MCF 10A (cell line): ENCODE results near the gene NDUFAF8. TPM values are rescaled to one million over a fixed set of nuclear protein-coding genes. Genes with fewer than 3 reads are reported as not detected.

Experiments
- BruUV-seq: library from RNA; stranded (reverse); fragments of 400-500 nt; replicated peaks from 2 replicates; lab custom pipeline; 2021; lab: Mats Ljungman, UMichigan
- CTCF ChIA-PET: fragments of 300-600 bp; sonication (Branson Sonifier 250); formaldehyde crosslinking; extraction: SDS; loops from one replicate; lab custom pipeline; 2021; ENCODE audit warnings: antibody characterized with exemption, inconsistent platforms; lab: Yijun Ruan, JAX
- POLR2A ChIA-PET: fragments of 300-600, 350-650 bp; sonication (Branson Sonifier 250); formaldehyde crosslinking; extraction: SDS; loops from one replicate; lab custom pipeline; 2020; ENCODE audit warnings: antibody characterized with exemption, inconsistent platforms; lab: Yijun Ruan, JAX
- DNase-seq: peaks from one replicate; pipeline ENCODE4 v3.0.0-alpha.2; 2018; ENCODE audit not compliant: unreplicated experiment
- H3K27ac Mint-ChIP-seq: one replicate; pipeline ENCODE4 v1.8.0; 2022; ENCODE audit warnings: mild to moderate bottlenecking, low read depth, mixed read lengths; ENCODE audit not compliant: unreplicated experiment
- H3K27me3 Mint-ChIP-seq: one replicate; pipeline ENCODE4 v1.8.0; 2022; ENCODE audit warnings: mixed read lengths; ENCODE audit not compliant: insufficient read depth, unreplicated experiment
- H3K36me3 Mint-ChIP-seq: one replicate; pipeline ENCODE4 v1.8.0; 2022; ENCODE audit warnings: mild to moderate bottlenecking, moderate library complexity, mixed read lengths; ENCODE audit not compliant: insufficient read depth, unreplicated experiment
- H3K4me1 Mint-ChIP-seq: one replicate; pipeline ENCODE4 v1.8.0; 2022; ENCODE audit warnings: mixed read lengths; ENCODE audit not compliant: insufficient read depth, unreplicated experiment
- H3K4me3 Mint-ChIP-seq: one replicate; pipeline ENCODE4 v1.8.0; 2022; ENCODE audit warnings: mild to moderate bottlenecking, moderate library complexity, mixed read lengths; ENCODE audit not compliant: unreplicated experiment
- H3K9me3 Mint-ChIP-seq: one replicate; pipeline ENCODE4 v1.8.0; 2022; ENCODE audit warnings: mixed read lengths; ENCODE audit not compliant: unreplicated experiment
- intact Hi-C: fragments of 100-400 bp; cut with micrococcal nuclease; formaldehyde crosslinking; loops from 2 replicates; pipeline ENCODE4 v1.14.1; 2022
- total RNA-seq: library from RNA; stranded (reverse); gene quantifications from 2 replicates; pipeline ENCODE4 v1.2.3, GENCODE V29; 2022
- TF ChIP-seq, protein P1 (sequence below): fragments of 200-600 bp; IDR thresholded peaks from one replicate; pipeline ENCODE4 v1.8.0; 2022; ENCODE audit warnings: antibody characterized with exemption, mild to moderate bottlenecking; ENCODE audit not compliant: unreplicated experiment

NDUFAF8 gene
- total RNA-seq, 1 experiment from 2014 or later, result 95.0 TPM

DNA sequence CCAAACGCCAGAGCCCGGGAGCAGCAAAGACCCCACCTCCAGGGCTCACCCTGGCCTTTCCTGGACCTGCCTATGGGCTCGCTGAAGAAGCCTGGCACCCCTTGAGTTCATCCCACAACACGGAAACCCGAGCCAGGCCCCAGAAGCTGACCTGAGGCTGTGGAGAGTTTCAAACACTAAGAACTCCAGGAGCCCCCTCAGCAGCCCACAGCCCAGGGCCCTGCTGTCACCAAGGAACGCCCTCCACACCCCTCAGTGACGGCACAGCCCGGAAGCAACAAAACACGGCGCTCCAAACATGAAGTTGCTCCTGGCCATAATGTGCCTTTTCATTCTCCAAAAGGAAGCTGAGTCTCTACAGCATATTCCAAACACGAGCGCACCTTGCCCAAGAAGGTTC is 46.8 kb downstream of the NDUFAF8 start:
- intact Hi-C loops, result no loop called here
- CTCF ChIA-PET, result no interaction called here

DNA sequence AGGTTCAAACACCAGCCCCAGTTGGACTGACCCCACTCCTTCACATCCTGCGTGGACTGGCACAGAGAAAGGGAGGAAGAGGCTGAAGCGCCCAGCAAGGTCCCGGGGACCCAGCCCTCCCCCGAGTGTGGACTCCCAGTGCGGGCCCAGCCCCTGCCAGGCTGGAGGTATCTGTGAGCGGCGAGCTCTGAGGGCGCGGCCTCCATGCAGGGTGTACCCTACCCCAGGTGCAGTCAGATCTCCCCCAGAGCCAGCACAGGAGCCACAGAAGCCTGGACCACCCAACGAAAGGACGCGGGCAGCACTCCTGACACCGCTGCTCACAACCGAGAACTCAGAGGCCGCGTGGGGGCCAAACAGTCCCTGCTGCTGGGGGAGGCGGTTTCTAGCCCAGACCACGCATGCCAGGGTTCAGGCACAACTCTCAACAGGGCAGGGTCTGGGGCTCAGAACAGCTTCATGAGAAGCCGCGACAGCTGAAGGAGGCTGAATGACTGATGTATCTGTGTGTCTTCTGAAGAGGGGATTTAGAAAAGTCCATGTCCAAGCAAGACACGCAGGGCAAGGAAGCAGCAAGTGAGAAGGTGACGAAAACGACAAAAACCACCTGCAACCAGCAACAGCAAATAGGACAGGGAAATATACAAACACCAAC is 47.5 kb downstream of the NDUFAF8 start:
- POLR2A ChIA-PET, result no interaction called here
- DNase-seq, result no peak
- intact Hi-C loops, result no loop called here
- CTCF ChIA-PET, result interaction anchor here (0.9 kb wide), 1 partner anchor 23 kb away, joined by 3 read pairs; no protein-coding TSS in a partner anchor
- no peaks in the 10 kb centered on the region for H3K27me3 Mint-ChIP-seq
- no TSS peak for BruUV-seq
- TF ChIP-seq, protein P1, sequence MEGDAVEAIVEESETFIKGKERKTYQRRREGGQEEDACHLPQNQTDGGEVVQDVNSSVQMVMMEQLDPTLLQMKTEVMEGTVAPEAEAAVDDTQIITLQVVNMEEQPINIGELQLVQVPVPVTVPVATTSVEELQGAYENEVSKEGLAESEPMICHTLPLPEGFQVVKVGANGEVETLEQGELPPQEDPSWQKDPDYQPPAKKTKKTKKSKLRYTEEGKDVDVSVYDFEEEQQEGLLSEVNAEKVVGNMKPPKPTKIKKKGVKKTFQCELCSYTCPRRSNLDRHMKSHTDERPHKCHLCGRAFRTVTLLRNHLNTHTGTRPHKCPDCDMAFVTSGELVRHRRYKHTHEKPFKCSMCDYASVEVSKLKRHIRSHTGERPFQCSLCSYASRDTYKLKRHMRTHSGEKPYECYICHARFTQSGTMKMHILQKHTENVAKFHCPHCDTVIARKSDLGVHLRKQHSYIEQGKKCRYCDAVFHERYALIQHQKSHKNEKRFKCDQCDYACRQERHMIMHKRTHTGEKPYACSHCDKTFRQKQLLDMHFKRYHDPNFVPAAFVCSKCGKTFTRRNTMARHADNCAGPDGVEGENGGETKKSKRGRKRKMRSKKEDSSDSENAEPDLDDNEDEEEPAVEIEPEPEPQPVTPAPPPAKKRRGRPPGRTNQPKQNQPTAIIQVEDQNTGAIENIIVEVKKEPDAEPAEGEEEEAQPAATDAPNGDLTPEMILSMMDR, result no peak
- peaks cover 2% of the 10 kb centered on the region for H3K4me1 Mint-ChIP-seq
- no peaks in the 10 kb centered on the region for H3K9me3 Mint-ChIP-seq
- H3K36me3 Mint-ChIP-seq, result peaks cover 40% of the 10 kb centered on the region
- no peak overlapping the region for H3K4me3 Mint-ChIP-seq
- H3K27ac Mint-ChIP-seq, result no peak overlapping the region

More for the DNA sequence above, 46.8 kb downstream of the NDUFAF8 start:
- Mint-ChIP-seq H3K4me3 (no peak overlapping the region), H3K27ac (no peak overlapping the region), H3K9me3 (no peaks in the 10 kb centered on the region), H3K27me3 (no peaks in the 10 kb centered on the region), H3K4me1 (no peaks in the 10 kb centered on the region), H3K36me3 (peaks cover 33% of the 10 kb centered on the region)
- no TSS peak for BruUV-seq
- DNase-seq, result no peak
- TF ChIP-seq, protein P1, result no peak
- POLR2A ChIA-PET, result no interaction called here

DNA sequence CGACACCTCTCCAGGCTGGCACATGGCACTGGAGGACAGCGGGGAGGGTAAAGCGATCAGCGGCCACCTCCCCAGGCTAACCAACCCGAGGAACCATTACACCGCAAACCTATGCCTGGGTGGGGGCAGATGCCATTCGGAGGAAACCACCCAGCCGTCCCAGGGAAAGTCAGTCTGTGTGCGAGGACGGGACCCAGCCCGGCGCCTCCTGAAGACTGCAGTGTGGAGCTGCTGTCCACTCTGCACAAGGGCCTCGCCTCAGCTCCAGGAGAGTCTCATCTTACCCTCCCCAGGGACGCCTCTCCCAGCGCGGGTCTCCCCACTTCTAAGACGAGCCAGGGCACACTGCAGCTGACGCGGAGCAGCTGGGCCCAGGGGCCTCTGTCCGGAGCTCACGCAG is 48.0 kb downstream of the NDUFAF8 start:
- H3K27ac Mint-ChIP-seq, result no peak overlapping the region
- DNase-seq, result no peak
- CTCF ChIA-PET, result interaction anchor here (0.6 to 0.9 kb wide), 2 partner anchors 22 to 79 kb away, joined by 3 read pairs; no protein-coding TSS in a partner anchor
- H3K4me3 Mint-ChIP-seq, result no peak overlapping the region
- POLR2A ChIA-PET, result no interaction called here
- intact Hi-C loops, result no loop called here
- TF ChIP-seq, protein P1, result no peak
- H3K9me3 Mint-ChIP-seq, result no peaks in the 10 kb centered on the region
- peaks cover 42% of the 10 kb centered on the region for H3K36me3 Mint-ChIP-seq
- H3K27me3 Mint-ChIP-seq, result no peaks in the 10 kb centered on the region
- peaks cover 4% of the 10 kb centered on the region for H3K4me1 Mint-ChIP-seq
- BruUV-seq, result no TSS peak

- no TSS peak for BruUV-seq
- no peaks in the 10 kb centered on the region for H3K9me3 Mint-ChIP-seq
- CTCF ChIA-PET, result interaction anchor here (0.6 kb wide), 2 partner anchors 78 to 107 kb away, joined by 3 read pairs; no protein-coding TSS in a partner anchor
Measured at GRCh38 chr17:81287741-81288430, 48.8 kb downstream of the NDUFAF8 start.

More at GRCh38 chr17:81287741-81288430, 48.8 kb downstream of the NDUFAF8 start:
- Mint-ChIP-seq H3K36me3 (peaks cover 42% of the 10 kb centered on the region), H3K27ac (no peak overlapping the region), H3K4me1 (peaks cover 4% of the 10 kb centered on the region), H3K27me3 (no peaks in the 10 kb centered on the region), H3K4me3 (no peak overlapping the region)
- POLR2A ChIA-PET, result no interaction called here
- intact Hi-C loops, result no loop called here
- no peak for DNase-seq
- TF ChIP-seq, protein P1, result no peak
